ENCODE results near the gene ACTL8. TPM values are rescaled to one million over a fixed set of nuclear protein-coding genes. Genes with fewer than 3 reads are reported as not detected.
A peak's percentile ranks its signal among the peaks of the same experiment; 100 is the strongest.

Gene ACTL8
- total RNA-seq, 2 donors from 2014 or later: not detected

GRCh38 chr1:17764591-17764990 lies 9.5 kb downstream of the ACTL8 start:
- DNase-seq (ENCODE audit: low spot score): no peak
- intact Hi-C loops (cut with DNase I): no loop called here

- DNase-seq (ENCODE audit: low spot score): peak; percentile 92
- intact Hi-C loops (cut with DNase I): no loop called here
Observed at GRCh38 chr1:17765444-17766411, 10.6 kb downstream of the ACTL8 start.

DNA sequence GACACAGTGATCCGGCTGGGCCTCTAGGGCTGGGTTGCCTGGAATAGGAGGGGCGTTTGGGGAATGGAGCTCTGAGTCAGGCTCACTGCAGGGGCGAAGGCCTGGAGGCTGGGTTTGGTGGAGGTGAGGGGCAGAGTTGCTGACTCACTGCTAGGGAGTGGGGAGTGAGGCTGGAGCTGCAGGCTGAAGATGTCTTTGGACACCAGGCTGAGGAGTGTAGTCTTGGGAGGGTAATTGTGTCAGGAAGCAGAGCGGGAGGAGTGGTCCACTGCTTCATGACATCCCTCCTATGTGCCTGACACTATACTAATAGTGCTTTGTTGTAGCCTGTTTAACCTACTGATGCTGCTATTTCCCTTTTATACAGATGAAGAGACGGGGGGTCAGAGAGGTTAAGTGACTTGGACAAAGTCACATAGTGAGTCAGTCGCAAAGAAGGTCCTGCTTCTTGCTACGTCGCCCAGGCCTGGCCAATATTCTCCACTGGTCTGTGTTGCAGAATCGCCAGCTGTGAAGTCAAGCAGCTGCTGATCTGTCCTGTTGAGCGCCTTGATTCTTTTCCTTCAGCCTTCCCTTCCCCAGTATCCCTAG lies 13.6 kb downstream of the ACTL8 start:
- intact Hi-C loops (cut with DNase I): no loop called here
- DNase-seq (ENCODE audit: low spot score): peak; percentile 94

DNA sequence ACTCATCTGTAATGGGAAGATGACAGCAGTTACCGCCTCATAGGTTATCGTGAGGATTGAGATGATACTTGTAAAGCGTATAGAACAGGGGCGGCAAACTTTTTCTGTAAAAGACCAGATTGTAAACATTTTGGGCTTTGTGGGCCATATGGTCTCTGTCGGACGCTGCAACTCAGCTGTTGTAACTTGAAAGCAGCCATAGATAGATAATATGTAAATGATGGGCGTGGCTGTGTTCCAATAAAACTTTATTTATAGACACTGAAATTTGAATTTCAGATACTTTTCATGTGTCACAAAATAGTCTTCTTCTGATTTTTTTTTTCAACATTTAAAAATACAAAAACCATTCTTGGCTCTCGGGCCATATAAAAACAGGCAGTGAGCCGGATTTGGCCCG lies 15.8 kb downstream of the ACTL8 start:
- intact Hi-C loops (cut with DNase I): no loop called here
- DNase-seq (ENCODE audit: low spot score): no peak

GRCh38 chr1:17772615-17773212 lies 17.6 kb downstream of the ACTL8 start:
- intact Hi-C loops (cut with DNase I): no loop called here
- no peak for DNase-seq (ENCODE audit: low spot score)

GRCh38 chr1:17773591-17774326 lies 18.6 kb downstream of the ACTL8 start:
- intact Hi-C loops (cut with DNase I): no loop called here
- DNase-seq (ENCODE audit: low spot score): no peak

- intact Hi-C loops (cut with DNase I): no loop called here
- no peak for DNase-seq (ENCODE audit: low spot score)
Observed at GRCh38 chr1:17774452-17774851, 19.3 kb downstream of the ACTL8 start.

GRCh38 chr1:17775796-17776195 lies 20.7 kb downstream of the ACTL8 start:
- intact Hi-C loops (cut with DNase I): no loop called here
- DNase-seq (ENCODE audit: low spot score): no peak

GRCh38 chr1:17776426-17776825 lies 21.3 kb downstream of the ACTL8 start:
- intact Hi-C loops (cut with DNase I): no loop called here
- DNase-seq (ENCODE audit: low spot score): peak; percentile 72

DNA sequence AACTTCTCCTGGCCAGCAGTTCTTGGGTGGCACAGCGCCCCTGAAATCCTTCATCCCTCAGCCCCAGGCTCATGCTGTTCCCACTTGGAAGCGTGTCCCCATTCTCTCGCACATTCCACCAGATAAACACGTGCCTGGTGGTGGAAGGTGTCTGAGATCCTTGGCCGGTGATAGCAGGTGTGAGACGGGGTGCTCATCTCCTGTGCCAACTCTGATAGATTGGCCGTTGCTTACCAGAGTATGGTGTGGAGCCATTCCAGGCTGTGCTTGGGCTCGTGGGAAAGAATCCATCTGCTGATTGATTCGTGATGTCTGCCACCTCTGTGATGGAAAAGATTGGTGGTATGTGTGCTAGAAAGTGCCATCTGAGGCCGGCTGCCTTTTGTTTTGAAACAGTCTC lies 22.2 kb downstream of the ACTL8 start:
- intact Hi-C loops (cut with DNase I): no loop called here

GRCh38 chr1:17777818-17778217 lies 22.7 kb downstream of the ACTL8 start:
- intact Hi-C loops (cut with DNase I): no loop called here
- DNase-seq (ENCODE audit: low spot score): peak; percentile 56

More for the DNA sequence above, 22.2 kb downstream of the ACTL8 start:
- peak; percentile 52 for DNase-seq (ENCODE audit: low spot score)

- intact Hi-C loops (cut with DNase I): no loop called here
- DNase-seq (ENCODE audit: low spot score): no peak
Observed at GRCh38 chr1:17780916-17781315, 25.8 kb downstream of the ACTL8 start.

DNA sequence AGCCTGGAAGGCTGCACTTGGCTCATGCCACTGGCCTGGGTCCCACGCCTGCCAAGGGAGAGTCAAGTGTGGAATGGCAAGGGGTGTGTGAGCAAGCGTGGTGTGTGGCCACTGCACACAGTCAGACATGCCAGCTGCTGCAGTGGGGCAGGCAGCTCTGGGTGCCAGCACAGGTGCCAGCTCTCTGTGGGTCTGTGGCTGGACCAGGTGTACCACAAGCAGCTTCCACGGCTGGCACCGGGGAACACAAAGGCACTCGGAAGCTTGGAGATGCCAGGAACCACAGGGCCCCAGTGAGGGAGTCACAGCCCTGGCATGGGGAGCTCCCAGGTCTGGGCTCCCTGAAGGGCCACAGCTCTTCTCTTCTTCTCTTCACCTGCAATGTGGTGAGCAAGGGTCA lies 34.8 kb downstream of the ACTL8 start:
- peak; percentile 76 for DNase-seq (ENCODE audit: low spot score)
- intact Hi-C loops (cut with DNase I): no loop called here

GRCh38 chr1:17790383-17791054 lies 35.4 kb downstream of the ACTL8 start:
- peak; percentile 31 for DNase-seq (ENCODE audit: low spot score)
- intact Hi-C loops (cut with DNase I): no loop called here

GRCh38 chr1:17791055-17791390 lies 35.9 kb downstream of the ACTL8 start:
- peak; percentile 78 for DNase-seq (ENCODE audit: low spot score)
- intact Hi-C loops (cut with DNase I): no loop called here

DNA sequence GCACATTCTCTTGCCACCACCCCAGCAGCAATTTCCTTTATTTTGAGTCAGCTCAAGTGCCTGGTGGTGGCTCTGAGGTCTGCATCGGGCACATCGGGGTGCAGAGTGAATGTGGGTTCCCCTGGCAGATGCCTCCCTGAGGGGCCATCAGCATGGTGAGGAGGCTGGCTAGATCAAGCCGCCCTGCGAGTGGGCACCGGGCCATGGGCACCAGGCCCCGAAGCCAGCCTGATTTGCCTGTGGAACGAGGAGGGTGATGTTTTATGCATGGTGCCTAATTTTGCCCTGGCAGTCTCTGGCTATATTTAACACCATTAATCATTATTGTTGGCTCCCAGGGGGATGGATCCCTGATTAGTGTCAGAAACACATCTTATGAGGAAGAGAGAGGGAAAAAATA lies 36.3 kb downstream of the ACTL8 start:
- intact Hi-C loops (cut with DNase I): no loop called here
- peak; percentile 28 for DNase-seq (ENCODE audit: low spot score)

DNA sequence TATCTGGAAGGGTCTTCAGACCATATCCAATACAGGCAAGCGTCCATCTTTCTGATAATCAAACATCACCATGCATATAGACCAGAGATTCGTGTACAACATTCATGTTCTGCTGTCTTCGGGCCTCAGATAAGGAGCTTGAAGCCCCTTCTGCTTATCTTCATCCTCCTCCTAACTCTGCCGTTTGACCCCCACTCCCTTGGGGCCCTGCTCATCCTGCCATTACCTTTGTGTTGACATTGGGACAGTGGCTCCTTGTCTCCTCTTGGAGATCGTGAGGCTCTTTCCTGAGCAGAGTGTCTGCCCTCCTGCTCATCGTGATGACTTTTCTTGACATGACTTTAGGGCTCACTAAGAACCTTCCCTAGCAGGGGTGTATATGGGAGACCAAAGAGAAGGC lies 37.3 kb downstream of the ACTL8 start:
- peak; percentile 56 for DNase-seq (ENCODE audit: low spot score)
- intact Hi-C loops (cut with DNase I): no loop called here

- DNase-seq (ENCODE audit: low spot score): peak; percentile 45
- intact Hi-C loops (cut with DNase I): no loop called here
Observed at GRCh38 chr1:17795081-17795809, 40.1 kb downstream of the ACTL8 start.

All from posterior vena cava (tissue), 2 donors.